ENCODE data around the gene HTN3. TPM values are rescaled to one million over a fixed set of nuclear protein-coding genes. Genes with fewer than 3 reads are reported as not detected.
"Not testable (repeated sequence)": the region's sequence is repeated elsewhere in the genome, so short reads cannot be mapped to it uniquely, and the experiment has no call there.

HTN3 gene
- not detected for polyA plus RNA-seq (ENCODE audit: insufficient read length in 3 of 3)
- long read RNA-seq, donor 1 = 0 reads
- long read RNA-seq, donor 2 = 0 reads
- long read RNA-seq, donor 3 = 0 reads
- long read RNA-seq, donor 4 = 0 reads
- long read RNA-seq, donor 5 = 0 reads
- long read RNA-seq, donor 6 = 0 reads
- long read RNA-seq, donor 7 = 0 reads
- long read RNA-seq, donor 8 = 0 reads
- long read RNA-seq, donor 9 = 0 reads
- long read RNA-seq, donor 10 = 0 reads
- long read RNA-seq, donor 11 = 0 reads
- long read RNA-seq, donor 12 = 0 reads
- long read RNA-seq, donor 13 = 0 reads
- long read RNA-seq, donor 14 = 0 reads
- long read RNA-seq, donor 15 = 0 reads
- long read RNA-seq, donor 16 = 0 reads

DNA sequence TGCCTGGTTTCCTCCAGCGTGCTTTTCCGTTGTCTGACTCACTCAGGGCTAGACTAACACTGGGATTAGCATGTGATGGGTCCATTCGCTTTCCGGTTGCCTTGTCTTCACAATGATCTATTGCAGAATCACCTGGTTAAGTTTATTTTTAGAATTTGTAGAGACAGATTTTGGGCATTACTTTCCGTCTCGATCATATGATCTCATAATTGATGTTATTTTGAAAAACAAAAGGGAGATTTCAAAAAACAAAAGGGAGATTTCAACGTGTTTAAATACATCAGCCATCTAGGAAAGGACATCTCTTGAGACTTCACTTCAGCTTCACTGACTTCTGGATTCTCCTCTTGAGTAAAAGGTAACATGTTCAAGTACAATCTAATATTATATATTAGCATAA lies at the start of gene HTN3:
Gene HTN3 (plus strand): TSS at position 301 of the 400 bp plus-strand sequence. CDS start 2,282 bp downstream, outside the sequence.
- DNase-seq = not testable (repeated sequence)

DNA sequence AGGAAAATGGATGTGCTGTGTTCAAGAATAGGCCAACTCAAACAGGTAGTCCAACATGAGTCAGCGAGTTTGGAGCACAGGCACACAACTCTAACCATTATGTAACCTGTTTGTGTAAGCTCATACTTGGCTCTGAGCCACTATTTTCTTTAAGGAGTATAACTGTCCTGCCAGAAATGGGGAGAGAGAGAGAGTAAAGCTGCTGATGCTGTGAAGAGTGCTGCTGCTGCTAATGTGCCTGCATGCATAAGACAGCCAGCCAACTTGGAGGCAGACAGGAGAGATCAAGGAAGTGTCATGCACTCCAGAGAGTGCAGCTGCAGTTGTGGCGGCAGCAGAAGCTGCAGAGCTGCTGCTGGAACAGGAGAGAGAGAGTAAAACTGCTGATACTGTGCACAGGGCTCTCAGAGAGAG lies 44.2 kb upstream of the HTN3 start:
- DNase-seq = peak; percentile 19

DNA sequence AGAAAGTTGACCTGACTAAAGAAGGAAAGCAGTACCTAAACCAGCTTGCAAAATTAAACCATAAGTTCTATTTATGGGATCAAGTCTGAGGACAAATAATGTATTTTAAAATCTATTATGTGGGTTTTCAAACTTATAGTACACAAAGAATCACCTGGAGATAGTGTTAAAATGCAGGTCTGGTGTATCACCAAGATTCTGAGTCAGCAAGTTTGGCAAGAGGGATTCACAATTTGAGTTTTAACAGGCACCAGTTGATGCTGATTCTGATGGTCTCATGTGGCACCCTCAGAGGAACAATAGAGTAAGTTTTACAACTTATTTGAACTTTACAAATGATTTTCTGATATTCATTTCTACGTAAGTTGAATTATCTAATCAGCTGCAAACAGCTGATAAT lies 41.6 kb upstream of the HTN3 start:
- DNase-seq = no peak

DNA sequence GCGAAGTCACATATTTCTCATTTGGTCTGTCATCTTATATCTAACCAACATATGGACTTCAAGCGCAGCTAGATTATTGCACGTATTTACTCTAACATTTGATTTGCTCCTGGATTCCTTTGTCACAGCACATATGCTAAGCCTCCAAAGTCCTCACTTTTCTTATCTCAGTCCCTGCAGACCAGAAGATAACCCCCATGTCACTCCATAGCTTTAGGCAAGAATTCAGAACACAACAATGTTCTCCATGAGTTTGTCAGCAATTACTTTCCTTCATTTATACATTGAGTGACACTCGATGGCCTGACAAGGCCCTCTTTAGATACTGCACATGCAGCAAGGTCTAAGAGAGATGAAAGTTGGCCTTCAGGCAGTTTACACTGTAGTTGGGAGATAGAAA lies 37.2 kb upstream of the HTN3 start:
- DNase-seq = no peak

DNA sequence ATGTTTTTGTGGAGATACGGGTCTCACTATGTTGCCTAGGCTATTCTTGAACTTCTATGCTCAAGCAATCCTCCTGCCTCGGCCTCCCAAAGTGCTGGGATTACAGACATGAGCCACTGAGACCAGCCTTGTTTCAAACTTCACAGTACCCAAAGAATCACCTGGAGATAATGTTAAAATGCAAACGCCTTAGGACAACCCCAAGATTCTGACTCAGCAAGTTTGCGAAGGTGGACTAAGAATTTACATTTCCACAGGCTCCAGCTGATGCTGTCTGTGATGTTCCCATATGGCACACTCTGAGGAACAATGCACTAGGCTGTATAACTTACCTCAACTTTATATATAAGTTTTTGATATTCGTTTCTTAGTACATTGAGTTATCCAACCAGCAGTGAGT lies 33.5 kb upstream of the HTN3 start:
- DNase-seq = no peak

DNA sequence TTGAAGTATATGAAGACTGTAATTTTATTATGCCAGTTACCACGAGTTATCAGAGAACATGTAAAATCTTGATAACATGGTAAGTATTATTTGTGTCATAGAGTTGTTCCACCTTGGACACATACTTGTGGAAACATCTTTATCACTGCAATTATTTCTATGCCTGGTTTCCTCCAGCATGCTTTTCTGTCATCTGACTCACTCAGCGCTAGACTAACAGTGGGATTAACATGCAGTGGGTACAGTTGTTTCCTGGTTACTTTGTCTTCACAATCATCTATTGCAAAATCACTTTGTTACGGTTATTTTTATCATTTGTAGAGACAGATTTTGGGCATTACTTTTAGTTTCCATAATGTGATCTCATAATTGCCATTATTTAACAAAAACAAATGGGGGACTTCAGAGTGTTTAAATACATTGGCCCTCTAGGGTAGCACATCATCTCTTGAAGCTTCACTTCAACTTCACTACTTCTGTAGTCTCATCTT lies 32.7 kb upstream of the HTN3 start, which contains the start of gene STATH:
Gene STATH (plus strand): TSS at position 441 of the 491 bp plus-strand sequence. CDS start 2,472 bp downstream, outside the sequence.
- no peak for DNase-seq

DNA sequence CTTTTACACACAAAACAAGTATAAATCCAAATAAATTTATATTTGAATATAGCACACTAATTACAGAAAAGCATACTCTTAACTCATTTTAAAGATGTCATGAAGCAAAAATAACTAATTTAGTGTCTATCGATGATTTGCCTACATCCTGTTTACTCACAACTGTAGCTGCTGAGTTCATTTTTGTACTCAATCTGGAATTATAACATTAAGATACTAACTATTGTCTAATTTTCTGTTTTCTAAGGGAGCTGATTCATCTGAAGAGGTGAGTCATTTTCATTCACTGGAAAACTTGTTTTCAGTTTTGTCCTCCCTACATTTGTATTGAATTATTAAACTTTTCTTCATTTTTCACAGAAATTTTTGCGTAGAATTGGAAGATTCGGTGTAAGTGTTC lies 28.8 kb upstream of the HTN3 start:
- no peak for DNase-seq

DNA sequence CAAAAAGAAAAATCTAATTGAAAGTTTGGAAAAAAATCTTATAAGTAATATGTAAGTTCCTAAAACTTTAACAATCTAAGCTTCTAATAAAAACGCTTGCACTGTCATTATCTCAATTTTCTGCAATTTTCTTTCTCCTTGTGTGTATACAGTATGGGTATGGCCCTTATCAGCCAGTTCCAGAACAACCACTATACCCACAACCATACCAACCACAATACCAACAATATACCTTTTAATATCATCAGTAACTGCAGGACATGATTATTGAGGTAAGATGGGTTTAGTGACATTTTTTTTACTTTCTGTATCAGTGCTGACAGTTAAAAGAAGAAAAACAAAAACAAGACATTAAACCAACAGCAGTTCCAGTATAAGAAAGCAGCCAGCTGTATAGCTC lies 27.5 kb upstream of the HTN3 start:
- no peak for DNase-seq

DNA sequence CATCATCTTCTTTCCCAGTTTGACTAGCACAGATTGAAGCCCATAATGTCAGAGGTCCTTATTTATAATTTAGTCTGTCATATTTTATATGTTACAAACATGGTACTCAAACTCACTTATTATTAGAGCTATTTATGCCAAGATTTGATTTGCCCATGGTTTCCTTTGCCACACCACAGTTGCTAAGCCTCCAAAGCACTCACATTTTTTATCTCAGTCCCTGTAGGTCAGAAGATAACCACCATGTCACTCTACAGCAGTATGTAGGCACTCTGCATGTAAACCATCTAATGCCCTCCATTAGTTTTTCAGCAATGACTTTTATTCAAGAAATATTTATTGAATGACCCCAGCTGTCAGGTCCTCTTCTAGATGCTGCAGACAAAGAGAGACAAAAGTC lies 25.8 kb upstream of the HTN3 start:
- no peak for DNase-seq

DNA sequence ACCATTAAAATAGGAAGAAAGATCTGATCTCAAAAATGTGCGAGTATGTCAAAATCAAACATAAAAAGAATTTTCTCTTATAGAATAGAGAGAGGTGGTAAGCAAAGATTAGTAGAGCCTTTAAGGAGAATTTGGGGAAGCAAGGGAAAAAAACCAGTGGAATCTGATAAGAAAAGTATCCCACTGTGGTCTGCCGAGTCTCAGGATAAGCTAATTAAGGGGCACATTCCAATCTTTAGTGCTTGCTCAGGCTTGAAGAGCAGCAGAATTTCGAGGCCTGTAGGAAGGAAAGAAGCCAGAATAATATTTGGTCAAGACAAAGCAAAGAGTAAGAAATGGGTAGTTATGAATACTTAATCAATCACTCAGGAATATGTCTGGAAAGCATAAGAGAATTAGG lies 19.5 kb upstream of the HTN3 start:
- no peak for DNase-seq

DNA sequence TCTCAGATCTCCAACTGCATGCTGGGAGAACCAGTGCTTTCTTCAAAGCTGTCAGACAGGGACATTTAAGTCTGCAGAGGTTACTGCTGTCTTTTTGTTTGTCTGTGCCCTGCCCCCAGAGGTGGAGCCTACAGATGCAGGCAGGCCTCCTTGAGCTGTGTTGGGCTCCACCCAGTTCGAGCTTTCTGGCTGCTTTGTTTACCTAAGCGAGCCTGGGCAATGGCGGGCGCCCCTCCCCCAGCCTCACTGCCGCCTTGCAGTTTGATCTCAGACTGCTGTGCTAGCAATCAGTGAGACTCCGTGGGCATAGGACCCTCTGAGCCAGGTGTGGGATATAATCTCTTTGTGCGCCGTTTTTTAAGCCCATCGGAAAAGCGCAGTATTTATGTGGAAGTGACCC lies 9.3 kb upstream of the HTN3 start:
- DNase-seq = not testable (repeated sequence)

DNA sequence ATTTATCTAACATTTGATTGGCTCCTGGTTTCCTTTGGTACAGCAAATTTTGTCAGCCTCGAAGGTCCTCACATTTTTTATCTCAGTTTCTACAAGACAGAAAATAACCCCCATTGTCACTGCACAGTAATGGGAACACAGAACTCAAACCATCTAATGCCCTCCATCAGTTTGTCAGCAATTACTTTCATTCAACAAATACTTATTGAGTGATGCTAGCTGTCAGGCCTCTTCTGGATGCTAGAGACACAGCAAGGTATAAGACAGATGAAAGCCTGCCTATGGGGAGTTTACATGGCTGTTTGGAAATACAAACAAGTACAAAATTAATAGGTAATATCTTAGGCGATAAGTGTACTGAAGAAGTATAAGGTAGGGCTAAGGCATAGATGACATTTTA lies 5.0 kb upstream of the HTN3 start:
- no peak for DNase-seq

DNA sequence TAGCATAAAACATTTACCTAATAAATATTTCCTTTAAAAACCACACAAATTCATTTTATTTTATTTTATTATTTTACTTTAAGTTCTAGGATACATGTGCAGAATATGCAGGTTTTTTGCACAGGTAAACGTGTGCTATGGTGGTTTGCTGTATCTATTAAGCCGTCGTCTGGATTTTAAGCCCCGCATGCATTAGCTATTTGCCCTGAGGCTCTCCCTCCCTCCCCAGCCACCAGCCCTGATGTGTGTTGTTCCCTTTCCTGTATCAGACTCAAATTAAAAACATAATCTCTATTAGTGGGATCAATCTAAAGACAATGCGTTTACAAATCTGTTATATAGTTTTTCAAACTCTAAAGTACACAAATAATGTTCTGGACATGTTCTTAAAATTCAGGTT lies 1.2 kb upstream of the HTN3 start:
- no peak for DNase-seq

DNA sequence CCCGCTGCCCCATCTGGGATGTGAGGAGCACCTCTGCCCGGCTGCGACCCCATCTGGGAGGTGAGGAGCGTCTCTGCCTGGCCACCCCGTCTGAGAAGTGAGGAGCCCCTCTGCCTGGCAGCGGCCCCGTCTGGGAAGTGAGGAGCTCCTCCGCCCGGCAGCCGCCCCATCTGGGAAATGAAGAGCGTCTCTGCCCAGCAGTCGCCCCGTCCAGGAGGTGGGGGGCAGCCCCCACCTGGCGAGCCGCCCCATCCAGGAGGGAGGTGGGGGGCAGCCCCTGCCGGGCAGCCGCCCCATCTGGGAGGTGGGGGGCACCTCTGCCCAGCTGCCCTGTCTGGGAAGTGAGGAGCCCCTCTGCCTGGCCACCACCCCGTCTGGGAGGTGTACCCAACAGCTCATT lies 9.3 kb downstream of the HTN3 start:
- not testable (repeated sequence) for DNase-seq

DNA sequence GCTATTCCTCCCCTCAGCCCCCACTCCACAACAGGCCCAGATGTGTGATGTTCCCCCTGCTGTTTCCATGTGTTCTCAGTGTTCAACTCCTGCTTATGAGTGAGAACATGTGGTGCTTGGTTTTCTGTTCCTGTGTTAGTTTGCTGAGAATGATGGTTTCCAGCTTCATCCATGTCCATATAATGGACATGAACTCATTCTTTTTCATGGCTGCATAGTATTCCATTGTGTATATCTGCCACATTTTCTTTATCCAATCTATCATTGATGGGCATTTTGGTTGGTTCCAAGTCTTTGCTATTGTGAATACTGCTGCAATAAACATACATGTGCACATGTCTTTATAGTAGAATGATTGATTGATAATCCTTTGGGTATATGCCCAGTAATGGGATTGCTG lies 11.7 kb downstream of the HTN3 start:
- DNase-seq = not testable (repeated sequence)

DNA sequence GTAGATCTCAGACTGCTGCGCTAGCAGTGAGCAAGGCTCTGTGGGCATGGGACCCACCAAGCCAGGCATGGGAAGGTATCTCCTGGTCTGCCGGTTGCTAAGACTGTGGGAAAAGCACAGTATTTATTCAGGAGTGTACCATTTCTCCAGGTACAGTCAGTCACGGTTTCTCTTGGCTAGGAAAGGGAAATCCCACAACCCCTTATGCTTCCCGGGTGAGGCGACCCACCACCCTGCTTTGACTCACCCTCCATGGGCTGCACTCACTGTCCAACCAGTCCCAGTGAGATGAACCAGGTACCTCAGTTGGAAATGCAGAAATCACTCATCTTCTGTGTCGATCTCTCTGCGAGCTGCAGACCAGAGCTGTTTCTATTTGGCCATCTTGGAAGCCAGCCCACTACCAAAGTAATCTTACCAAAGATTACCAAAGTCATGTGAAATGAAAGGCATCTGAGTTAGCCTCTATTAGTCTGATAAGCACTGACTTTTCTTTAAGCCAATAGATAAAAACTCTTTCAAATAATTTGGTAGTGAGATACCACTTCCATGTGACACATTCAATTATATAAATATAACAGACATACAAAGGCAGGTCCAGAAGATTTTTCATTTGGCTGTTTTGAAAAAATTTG lies 13.5 kb downstream of the HTN3 start:
- DNase-seq = no peak

DNA sequence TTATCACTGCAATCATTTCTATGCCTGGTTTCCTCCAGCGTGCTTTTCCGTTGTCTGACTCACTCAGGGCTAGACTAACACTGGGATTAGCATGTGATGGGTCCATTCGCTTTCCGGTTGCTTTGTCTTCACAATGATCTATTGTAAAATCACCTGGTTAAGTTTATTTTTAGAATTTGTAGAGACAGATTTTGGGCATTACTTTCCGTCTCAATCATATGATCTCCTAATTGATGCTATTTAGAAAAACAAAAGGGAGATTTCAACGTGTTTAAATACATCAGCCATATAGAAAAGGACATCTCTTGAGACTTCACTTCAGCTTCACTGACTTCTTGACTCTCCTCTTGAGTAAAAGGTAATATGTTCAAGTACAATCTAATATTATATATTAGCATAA lies 21.9 kb downstream of the HTN3 start, which contains the start of gene HTN1:
Gene HTN1 (plus strand): TSS at position 301 of the 400 bp plus-strand sequence. CDS start 2,639 bp downstream, outside the sequence.
- not testable (repeated sequence) for DNase-seq

DNA sequence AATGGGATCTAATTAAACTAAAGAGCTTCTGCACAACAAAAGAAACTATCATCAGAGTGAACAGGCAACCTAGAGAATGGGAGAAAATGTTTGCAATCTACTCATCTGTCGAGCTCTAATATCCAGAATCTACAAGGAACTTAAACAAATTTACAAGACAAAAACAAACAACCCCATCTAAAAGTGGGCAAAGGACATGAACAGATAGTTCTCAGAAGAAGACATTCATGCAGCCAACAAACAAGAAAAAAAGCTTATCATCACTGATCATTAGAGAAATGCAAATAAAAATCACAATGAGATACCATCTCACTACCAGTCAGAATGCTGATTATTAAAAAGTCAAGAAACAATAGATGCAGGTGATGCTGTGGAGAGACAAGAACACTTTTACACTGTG lies 28.3 kb downstream of the HTN3 start:
- not testable (repeated sequence) for DNase-seq

DNA sequence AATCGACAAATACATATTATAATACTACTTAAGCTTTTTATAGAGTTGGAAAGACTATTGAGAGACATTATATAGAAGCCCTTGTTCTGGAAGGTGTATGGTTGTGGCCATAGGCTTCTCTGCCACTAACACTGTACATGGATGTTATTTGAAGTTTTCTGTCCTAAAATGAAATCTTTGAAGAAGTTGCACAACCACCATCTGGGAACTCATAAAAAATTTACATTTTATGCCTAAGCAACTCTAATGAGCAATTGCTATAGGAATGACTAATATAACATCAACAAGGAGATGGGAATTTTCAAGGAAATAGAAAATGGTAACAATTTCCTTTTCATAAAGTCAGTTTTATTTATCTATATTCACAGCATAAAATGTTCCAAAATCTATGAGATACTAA lies 29.4 kb downstream of the HTN3 start:
- no peak for DNase-seq

DNA sequence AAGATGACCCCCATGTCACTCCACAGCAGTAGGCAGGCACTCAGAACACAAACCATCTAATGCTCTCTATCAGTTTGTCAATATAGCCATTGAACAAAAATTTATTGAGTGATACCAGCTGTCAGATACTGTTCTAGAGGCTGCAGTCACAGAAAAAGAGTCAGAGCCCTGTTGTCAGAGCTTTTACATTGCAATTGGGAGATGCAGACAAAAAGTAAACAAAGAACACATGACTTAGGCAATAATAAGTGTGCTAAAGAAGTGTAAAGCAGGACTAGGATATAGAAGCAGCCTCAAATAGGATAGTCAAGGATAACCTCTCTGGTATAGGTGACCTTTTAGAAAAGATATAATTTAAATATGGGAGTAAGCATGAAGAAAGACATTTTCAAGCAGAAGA lies 30.9 kb downstream of the HTN3 start:
- DNase-seq = no peak

DNA sequence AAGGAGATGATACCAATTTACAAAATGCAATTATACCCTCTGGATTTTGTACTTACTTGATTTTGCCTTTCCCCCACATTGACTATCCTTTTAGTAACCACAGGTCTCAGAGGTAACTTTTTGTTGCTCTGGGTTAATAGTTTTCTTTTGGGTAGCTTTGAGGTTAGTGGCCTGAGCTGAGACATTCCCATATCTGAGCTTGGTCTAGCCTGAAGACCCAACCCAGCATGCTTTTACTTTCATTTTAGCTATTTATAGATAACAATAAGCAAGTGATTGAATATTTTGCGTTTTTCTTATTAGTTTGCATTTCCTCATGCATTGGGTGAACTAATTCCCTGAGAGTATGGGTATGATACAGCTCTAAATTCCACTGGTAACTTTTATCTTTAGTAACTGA lies 33.7 kb downstream of the HTN3 start:
- DNase-seq = no peak

DNA sequence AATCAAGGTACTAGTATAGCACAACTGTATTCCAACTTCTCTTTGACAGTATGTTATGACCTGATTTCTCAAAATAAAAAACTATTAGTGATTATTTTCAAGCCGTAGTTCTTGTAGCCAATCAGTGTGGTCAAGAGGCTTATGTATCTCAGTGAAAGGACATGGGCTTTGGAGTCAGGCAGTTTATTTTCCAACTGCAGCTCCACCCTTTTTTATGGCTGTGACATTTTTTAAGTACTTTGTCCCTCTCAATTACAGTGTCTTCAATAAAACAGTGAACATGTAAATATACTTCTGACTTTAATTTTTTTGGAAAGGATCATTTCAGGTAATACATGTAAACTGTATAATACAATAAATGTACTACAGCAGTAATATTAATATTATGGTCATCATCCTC lies 51.9 kb downstream of the HTN3 start:
- no peak for DNase-seq
